ENCODE measurements around the gene CYBC1.

The CYBC1 gene

GRCh38 chr17:82416264-82416663, 34.3 kb downstream of the CYBC1 start:
- CTCF ChIA-PET = interaction anchor here (0.6 to 2.0 kb wide), 6 partner anchors 64 to 386 kb away, joined by 3 to 8 read pairs (median 4); no protein-coding TSS in a partner anchor
- H3K27ac ChIP-seq (ENCODE audit: extremely low read depth, low read depth, low read length) = no peak overlapping the region

GRCh38 chr17:82415786-82416185, 34.8 kb downstream of the CYBC1 start:
- Histone ChIP-seq H3K4me3 (ENCODE audit: low read depth, low read length) (no peak overlapping the region), H3K36me3 (ENCODE audit: control insufficient read depth in 2 of 2, insufficient read depth in 1 of 2, low read length in 2 of 2) (peaks cover 13 to 22% of the 10 kb centered on the region in 2 experiments), H3K4me1 (ENCODE audit: control insufficient read depth, insufficient read depth, low read length) (peaks cover 12% of the 10 kb centered on the region), H3K9me3 (ENCODE audit: control insufficient read depth, insufficient read depth, low read depth, low read length) (no peaks in the 10 kb centered on the region), H3K27ac (ENCODE audit: extremely low read depth, low read depth, low read length) (no peak overlapping the region)
- ChIA-PET CTCF (interaction anchor here (0.7 to 1.6 kb wide), 4 partner anchors 112 to 385 kb away, joined by 3 to 6 read pairs (median 3); no protein-coding TSS in a partner anchor), POLR2A (no interaction called here)
- TF ChIP-seq ZNF341 (tag by site-specific recombination; IDR thresholded peaks at IDR 0.05; ENCODE audit: low read depth) = no peak
- TF ChIP-seq, protein P1, sequence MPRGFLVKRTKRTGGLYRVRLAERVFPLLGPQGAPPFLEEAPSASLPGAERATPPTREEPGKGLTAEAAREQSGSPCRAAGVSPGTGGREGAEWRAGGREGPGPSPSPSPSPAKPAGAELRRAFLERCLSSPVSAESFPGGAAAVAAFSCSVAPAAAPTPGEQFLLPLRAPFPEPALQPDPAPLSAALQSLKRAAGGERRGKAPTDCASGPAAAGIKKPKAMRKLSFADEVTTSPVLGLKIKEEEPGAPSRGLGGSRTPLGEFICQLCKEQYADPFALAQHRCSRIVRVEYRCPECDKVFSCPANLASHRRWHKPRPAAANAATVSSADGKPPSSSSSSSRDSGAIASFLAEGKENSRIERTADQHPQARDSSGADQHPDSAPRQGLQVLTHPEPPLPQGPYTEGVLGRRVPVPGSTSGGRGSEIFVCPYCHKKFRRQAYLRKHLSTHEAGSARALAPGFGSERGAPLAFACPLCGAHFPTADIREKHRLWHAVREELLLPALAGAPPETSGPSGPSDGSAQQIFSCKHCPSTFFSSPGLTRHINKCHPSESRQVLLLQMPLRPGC (tag by site-specific recombination; IDR thresholded peaks at IDR 0.05) = no peak
- TF ChIP-seq ZNF529 (tag by site-specific recombination; IDR thresholded peaks at IDR 0.05; ENCODE audit: insufficient replicate concordance) = no peak
- no peak for TF ChIP-seq GLI2 (tag by site-specific recombination; IDR thresholded peaks at IDR 0.05; ENCODE audit: borderline replicate concordance, low read depth)
- TF ChIP-seq ZNF677 (tag by site-specific recombination; IDR thresholded peaks at IDR 0.05) = no peak
- TF ChIP-seq ZFP41 (tag by site-specific recombination; IDR thresholded peaks at IDR 0.05; ENCODE audit: borderline replicate concordance) = no peak
- TF ChIP-seq FEZF1 (tag by site-specific recombination; IDR thresholded peaks at IDR 0.05) = no peak
- no peak for TF ChIP-seq ZNF148 (tag by site-specific recombination; IDR thresholded peaks at IDR 0.05; ENCODE audit: borderline replicate concordance)
- no peak for TF ChIP-seq TSHZ1 (tag by site-specific recombination; IDR thresholded peaks at IDR 0.05; ENCODE audit: borderline replicate concordance)
- TF ChIP-seq ZNF157 (tag by site-specific recombination; IDR thresholded peaks at IDR 0.05) = no peak
- no peak for TF ChIP-seq GLIS1 (tag by site-specific recombination; IDR thresholded peaks at IDR 0.05)
- no peak for TF ChIP-seq ZNF624 (tag by site-specific recombination; IDR thresholded peaks at IDR 0.05)
- no peak for TF ChIP-seq ZNF133 (tag by site-specific recombination; IDR thresholded peaks at IDR 0.05)
- no peak for TF ChIP-seq BCL11A (tag by site-specific recombination; IDR thresholded peaks at IDR 0.05; ENCODE audit: low read depth)

More at GRCh38 chr17:82416264-82416663, 34.3 kb downstream of the CYBC1 start:
- POLR2A ChIA-PET = no interaction called here
- peaks cover 12% of the 10 kb centered on the region for H3K4me1 ChIP-seq (ENCODE audit: control insufficient read depth, insufficient read depth, low read length)
- TF ChIP-seq ZNF692 (tag by site-specific recombination; IDR thresholded peaks at IDR 0.05) = no peak
- no peak for TF ChIP-seq ZNF302 (tag by site-specific recombination; IDR thresholded peaks at IDR 0.05; ENCODE audit: low read depth)
- TF ChIP-seq ZSCAN18 (tag by site-specific recombination; IDR thresholded peaks at IDR 0.05) = no peak
- TF ChIP-seq ZNF571 (tag by site-specific recombination; IDR thresholded peaks at IDR 0.05) = no peak
- TF ChIP-seq YY1 (tag by site-specific recombination; IDR thresholded peaks at IDR 0.05) = no peak
- TF ChIP-seq, protein P2, sequence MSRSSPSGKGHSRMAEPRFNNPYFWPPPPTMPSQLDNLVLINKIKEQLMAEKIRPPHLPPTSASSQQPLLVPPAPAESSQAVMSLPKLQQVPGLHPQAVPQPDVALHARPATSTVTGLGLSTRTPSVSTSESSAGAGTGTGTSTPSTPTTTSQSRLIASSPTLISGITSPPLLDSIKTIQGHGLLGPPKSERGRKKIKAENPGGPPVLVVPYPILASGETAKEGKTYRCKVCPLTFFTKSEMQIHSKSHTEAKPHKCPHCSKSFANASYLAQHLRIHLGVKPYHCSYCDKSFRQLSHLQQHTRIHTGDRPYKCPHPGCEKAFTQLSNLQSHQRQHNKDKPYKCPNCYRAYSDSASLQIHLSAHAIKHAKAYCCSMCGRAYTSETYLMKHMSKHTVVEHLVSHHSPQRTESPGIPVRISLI (tag by site-specific recombination; IDR thresholded peaks at IDR 0.05) = no peak
- TF ChIP-seq SCRT2 (tag by site-specific recombination; IDR thresholded peaks at IDR 0.05) = no peak
- no peak overlapping the region for H3K4me3 ChIP-seq (ENCODE audit: low read depth, low read length)
- H3K9me3 ChIP-seq (ENCODE audit: control insufficient read depth, insufficient read depth, low read depth, low read length) = no peaks in the 10 kb centered on the region
- peaks cover 13 to 27% of the 10 kb centered on the region in 2 experiments for H3K36me3 ChIP-seq (ENCODE audit: control insufficient read depth in 2 of 2, insufficient read depth in 1 of 2, low read length in 2 of 2)
